A549 (cell line): ENCODE results near the gene CPLX4.

Source experiments
- CBX8 ChIP-seq: fragments of 200-600 bp; sonication (generic); IDR thresholded peaks from 2 replicates; pipeline ENCODE4 v1.6.1; 2016
- EP300 ChIP-seq, 2 experiments: fragments of >200 bp; sonication (Bioruptor Twin); formaldehyde crosslinking; IDR thresholded peaks; 2 replicates in 1 of 2; 3 replicates in 1 of 2; pipeline ENCODE4 v1.6.1; 2016 to 2017
- RARB ChIP-seq: fragments of 250-450 bp; sonication (Bioruptor Pico); IDR thresholded peaks from 2 replicates; pipeline ENCODE4 v1.8.0; 2021; ENCODE audit warnings: mild to moderate bottlenecking, moderate library complexity
- SREBF2 ChIP-seq: fragments of 450-650 bp; IDR thresholded peaks from 2 replicates; pipeline ENCODE4 v1.6.1; 2014; ENCODE audit warnings: mild to moderate bottlenecking, moderate library complexity
- TF ChIP-seq, protein P1 (sequence below): fragments of >200 bp; sonication (Bioruptor Twin); formaldehyde crosslinking; IDR thresholded peaks from 3 replicates; pipeline ENCODE4 v1.5.1; 2016

DNA sequence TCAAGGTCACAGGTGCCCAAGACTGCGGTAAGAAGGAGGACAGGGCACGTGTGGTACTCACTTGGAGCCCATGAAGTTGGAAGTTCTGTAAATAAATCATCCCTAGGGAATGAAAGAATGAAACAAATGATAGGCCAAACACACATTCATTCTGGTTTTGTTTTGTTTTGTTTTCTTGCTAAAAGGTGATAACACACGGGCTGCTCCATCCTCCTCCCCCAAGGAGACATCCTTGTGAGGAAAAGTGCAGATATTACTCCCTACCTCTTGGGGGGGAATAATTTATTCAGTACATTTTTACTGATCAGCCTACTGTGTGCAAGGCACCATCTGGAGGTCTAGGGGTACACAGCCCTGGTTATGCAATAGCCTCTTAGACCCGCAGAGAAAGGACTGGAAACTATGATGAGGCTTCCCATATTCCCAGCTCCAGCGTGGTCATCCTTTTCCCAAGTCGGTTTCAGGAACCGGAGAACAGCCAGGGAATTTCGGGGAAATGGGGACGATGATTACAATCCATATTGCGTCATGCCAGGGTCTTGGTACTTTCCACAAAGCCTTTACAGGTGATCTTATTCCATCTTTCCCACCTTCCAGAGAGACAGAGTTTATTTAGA is 51.5 kb downstream of the CPLX4 start:
- TF ChIP-seq CBX8 (no peak), EP300 (IDR thresholded peaks at IDR 0.05) (no peak), SREBF2 (no peak), RARB (no peak)
- TF ChIP-seq, protein P1, sequence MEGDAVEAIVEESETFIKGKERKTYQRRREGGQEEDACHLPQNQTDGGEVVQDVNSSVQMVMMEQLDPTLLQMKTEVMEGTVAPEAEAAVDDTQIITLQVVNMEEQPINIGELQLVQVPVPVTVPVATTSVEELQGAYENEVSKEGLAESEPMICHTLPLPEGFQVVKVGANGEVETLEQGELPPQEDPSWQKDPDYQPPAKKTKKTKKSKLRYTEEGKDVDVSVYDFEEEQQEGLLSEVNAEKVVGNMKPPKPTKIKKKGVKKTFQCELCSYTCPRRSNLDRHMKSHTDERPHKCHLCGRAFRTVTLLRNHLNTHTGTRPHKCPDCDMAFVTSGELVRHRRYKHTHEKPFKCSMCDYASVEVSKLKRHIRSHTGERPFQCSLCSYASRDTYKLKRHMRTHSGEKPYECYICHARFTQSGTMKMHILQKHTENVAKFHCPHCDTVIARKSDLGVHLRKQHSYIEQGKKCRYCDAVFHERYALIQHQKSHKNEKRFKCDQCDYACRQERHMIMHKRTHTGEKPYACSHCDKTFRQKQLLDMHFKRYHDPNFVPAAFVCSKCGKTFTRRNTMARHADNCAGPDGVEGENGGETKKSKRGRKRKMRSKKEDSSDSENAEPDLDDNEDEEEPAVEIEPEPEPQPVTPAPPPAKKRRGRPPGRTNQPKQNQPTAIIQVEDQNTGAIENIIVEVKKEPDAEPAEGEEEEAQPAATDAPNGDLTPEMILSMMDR: no peak
